ENCODE data around the gene RIMBP3C. TPM values are rescaled to one million over a fixed set of nuclear protein-coding genes. Genes with fewer than 3 reads are reported as not detected.
"Not testable (repeated sequence)": the region's sequence is repeated elsewhere in the genome, so short reads cannot be mapped to it uniquely, and the experiment has no call there.

Gene RIMBP3C
- total RNA-seq, 1 donor from 2014 or later, result 0.23 TPM

DNA sequence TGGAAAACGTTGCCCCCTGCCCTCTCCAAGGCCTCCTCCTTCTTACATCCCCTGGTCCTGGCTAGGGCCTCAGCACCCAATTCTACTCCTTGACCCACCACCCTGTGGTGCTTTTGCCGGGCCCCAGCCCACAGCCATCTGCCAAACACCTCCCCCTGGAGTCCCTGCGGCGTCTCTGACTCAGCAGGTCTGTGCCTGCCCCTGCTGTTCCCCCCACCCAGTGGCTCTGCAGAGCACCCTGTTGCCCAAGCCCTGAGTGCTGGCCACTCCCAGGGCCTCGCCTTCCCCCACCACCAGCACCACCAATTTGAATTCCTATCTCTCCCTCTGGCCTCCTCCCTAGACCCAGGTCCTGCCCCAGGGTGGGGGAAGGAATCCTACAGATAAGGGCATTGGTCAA lies 19.7 kb downstream of the RIMBP3C start:
- H3K9me3 ChIP-seq (ENCODE audit: insufficient read depth, low read depth, low read length); FAIRE-seq; H3K9me3 Mint-ChIP-seq (ENCODE audit: unreplicated experiment); H3K4me1 Mint-ChIP-seq (ENCODE audit: low read depth, unreplicated experiment); H3K4me3 Mint-ChIP-seq (ENCODE audit: unreplicated experiment); DNase-seq (ENCODE audit: low read depth); H3K79me2 ChIP-seq (ENCODE audit: insufficient read depth, low read length); H3K27ac ChIP-seq (ENCODE audit: low read depth, low read length); H3K9ac ChIP-seq (ENCODE audit: low read length); H3K36me3 Mint-ChIP-seq (ENCODE audit: low read depth, unreplicated experiment); H3K4me1 ChIP-seq (ENCODE audit: insufficient read depth, low read length); H3K4me2 ChIP-seq (ENCODE audit: low read length); H3K27me3 Mint-ChIP-seq (ENCODE audit: low read depth, unreplicated experiment); H2AFZ ChIP-seq (ENCODE audit: low read depth, low read length); H3K36me3 ChIP-seq (ENCODE audit: insufficient read depth, low read length); H3K27me3 ChIP-seq (ENCODE audit: insufficient read depth, low read length); H4K20me1 ChIP-seq (ENCODE audit: insufficient read depth, low read length); H3K27ac Mint-ChIP-seq (ENCODE audit: unreplicated experiment); H3K4me3 ChIP-seq (ENCODE audit: insufficient read depth, low read depth, low read length): not testable (repeated sequence)

DNA sequence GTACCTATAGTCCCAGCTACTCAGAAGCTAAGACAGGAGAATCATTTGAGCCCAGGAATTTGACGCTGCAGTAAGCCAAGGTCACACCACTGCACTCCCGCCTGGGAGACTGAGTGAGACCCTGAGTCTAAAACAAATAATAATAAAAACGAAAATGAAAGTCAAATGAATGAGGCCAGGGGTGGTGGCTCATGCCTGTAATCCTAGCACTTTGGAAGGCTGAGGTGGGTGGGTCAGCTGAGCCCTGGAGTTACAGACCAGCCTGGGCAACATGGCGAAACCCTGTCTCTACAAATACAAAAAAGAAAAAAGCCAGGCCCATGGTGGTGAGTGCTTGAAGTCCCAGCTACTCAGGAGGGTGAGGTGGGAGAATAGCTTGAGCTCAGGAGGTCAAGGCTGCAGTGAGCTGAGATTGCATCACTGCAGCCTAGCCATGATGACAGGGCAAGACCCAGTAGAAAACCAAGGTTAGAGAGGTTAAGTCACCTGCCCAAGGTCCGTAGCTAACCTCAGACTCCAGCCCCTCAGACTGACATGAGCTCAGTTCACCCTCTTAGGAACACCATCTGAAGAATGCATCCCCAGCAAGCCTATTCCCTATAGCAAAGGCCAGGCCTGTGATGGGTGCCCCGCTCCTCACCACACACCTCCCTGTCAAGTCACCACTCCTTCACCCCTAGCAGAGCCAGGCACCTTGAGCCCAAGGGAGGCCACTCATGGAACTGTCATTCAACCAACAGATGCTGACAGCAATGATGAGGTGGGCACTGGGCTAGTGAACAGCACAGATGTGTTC lies 24.4 kb downstream of the RIMBP3C start:
- not testable (repeated sequence) for H3K27me3 ChIP-seq (ENCODE audit: insufficient read depth, low read length); H4K20me1 ChIP-seq (ENCODE audit: insufficient read depth, low read length); H3K4me1 ChIP-seq (ENCODE audit: insufficient read depth, low read length); H3K9me3 ChIP-seq (ENCODE audit: insufficient read depth, low read depth, low read length); FAIRE-seq; H3K4me3 ChIP-seq (ENCODE audit: insufficient read depth, low read depth, low read length); H3K4me3 Mint-ChIP-seq (ENCODE audit: unreplicated experiment); H3K27ac ChIP-seq (ENCODE audit: low read depth, low read length); H2AFZ ChIP-seq (ENCODE audit: low read depth, low read length); DNase-seq (ENCODE audit: low read depth); H3K36me3 Mint-ChIP-seq (ENCODE audit: low read depth, unreplicated experiment); H3K9ac ChIP-seq (ENCODE audit: low read length); H3K36me3 ChIP-seq (ENCODE audit: insufficient read depth, low read length); H3K4me1 Mint-ChIP-seq (ENCODE audit: low read depth, unreplicated experiment); H3K27ac Mint-ChIP-seq (ENCODE audit: unreplicated experiment); H3K4me2 ChIP-seq (ENCODE audit: low read length); H3K9me3 Mint-ChIP-seq (ENCODE audit: unreplicated experiment); H3K79me2 ChIP-seq (ENCODE audit: insufficient read depth, low read length); H3K27me3 Mint-ChIP-seq (ENCODE audit: low read depth, unreplicated experiment)

DNA sequence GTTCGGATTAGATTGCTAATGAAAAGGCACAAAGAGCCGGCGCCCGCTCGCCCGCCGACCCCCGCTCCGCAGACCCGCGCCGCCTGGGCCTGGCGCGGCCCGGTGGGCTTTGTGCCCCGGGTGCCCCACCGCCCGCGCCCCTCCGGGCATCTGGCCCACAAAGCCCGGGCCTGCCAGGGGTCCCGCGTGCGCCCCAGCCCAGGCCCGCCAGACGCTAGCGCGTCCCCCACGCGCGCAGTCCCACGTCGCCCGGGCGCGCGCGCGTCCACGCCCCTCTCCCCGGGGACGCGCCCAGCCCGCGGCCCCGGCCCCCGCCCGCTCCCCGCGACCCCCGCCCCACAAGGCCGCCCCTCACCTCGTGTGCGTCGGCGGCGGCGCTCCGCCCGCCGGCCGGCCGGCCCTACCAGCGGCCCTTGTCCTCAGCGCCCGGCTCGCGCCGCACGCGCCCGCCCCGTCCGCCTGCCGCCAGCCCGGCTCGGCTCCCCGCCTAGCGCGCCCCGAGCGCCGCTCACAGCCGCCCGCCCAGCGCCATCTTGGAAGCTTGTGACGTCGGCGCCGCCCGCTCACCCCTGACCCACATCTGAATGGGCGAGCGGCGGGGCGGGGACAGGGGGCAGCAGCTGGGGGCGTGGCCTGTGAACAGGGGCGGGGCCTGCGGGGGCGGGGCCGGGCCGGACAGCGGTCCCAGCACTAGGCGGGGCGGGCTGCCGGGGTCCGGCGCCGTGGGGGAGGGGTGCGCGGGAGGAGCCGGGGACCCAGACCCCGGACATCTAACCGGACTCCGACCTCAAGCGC lies 34.1 kb downstream of the RIMBP3C start:
- H3K36me3 ChIP-seq (ENCODE audit: insufficient read depth, low read length); H3K79me2 ChIP-seq (ENCODE audit: insufficient read depth, low read length); H3K4me1 ChIP-seq (ENCODE audit: insufficient read depth, low read length); H2AFZ ChIP-seq (ENCODE audit: low read depth, low read length); H3K4me2 ChIP-seq (ENCODE audit: low read length); H3K9ac ChIP-seq (ENCODE audit: low read length); H3K27me3 ChIP-seq (ENCODE audit: insufficient read depth, low read length); H3K4me3 Mint-ChIP-seq (ENCODE audit: unreplicated experiment); FAIRE-seq; H3K9me3 ChIP-seq (ENCODE audit: insufficient read depth, low read depth, low read length); H3K4me3 ChIP-seq (ENCODE audit: insufficient read depth, low read depth, low read length); H3K27ac ChIP-seq (ENCODE audit: low read depth, low read length); H3K4me1 Mint-ChIP-seq (ENCODE audit: low read depth, unreplicated experiment); H3K36me3 Mint-ChIP-seq (ENCODE audit: low read depth, unreplicated experiment); H3K9me3 Mint-ChIP-seq (ENCODE audit: unreplicated experiment); H4K20me1 ChIP-seq (ENCODE audit: insufficient read depth, low read length); DNase-seq (ENCODE audit: low read depth); H3K27ac Mint-ChIP-seq (ENCODE audit: unreplicated experiment); H3K27me3 Mint-ChIP-seq (ENCODE audit: low read depth, unreplicated experiment): not testable (repeated sequence)

DNA sequence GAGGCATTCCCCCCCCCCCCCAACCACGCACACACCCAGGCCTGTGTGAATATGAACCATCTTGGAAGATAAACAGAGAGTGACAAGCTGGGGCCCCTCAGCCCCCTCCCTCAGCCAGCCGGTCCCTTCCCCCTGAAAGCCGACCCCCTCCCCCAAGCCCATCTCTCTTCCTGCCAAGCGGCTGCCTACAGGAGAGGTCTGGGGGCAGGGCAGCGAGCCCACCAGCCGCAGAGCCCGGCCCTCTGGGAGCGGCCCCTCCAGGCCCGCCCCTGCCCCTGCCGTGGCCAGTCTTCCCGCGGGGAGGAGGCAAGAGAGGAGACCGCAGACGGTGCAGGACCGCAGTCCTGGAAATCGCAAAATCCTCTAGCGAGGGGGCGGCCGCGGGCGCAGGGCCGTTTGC lies 34.7 kb downstream of the RIMBP3C start:
- not testable (repeated sequence) for H3K4me3 Mint-ChIP-seq (ENCODE audit: unreplicated experiment); H3K9ac ChIP-seq (ENCODE audit: low read length); H3K79me2 ChIP-seq (ENCODE audit: insufficient read depth, low read length); H3K4me3 ChIP-seq (ENCODE audit: insufficient read depth, low read depth, low read length); H3K36me3 ChIP-seq (ENCODE audit: insufficient read depth, low read length); H3K27me3 Mint-ChIP-seq (ENCODE audit: low read depth, unreplicated experiment); H2AFZ ChIP-seq (ENCODE audit: low read depth, low read length); H3K9me3 Mint-ChIP-seq (ENCODE audit: unreplicated experiment); H3K36me3 Mint-ChIP-seq (ENCODE audit: low read depth, unreplicated experiment); H3K27ac Mint-ChIP-seq (ENCODE audit: unreplicated experiment); H3K4me1 ChIP-seq (ENCODE audit: insufficient read depth, low read length); H3K27ac ChIP-seq (ENCODE audit: low read depth, low read length); H3K9me3 ChIP-seq (ENCODE audit: insufficient read depth, low read depth, low read length); H3K4me2 ChIP-seq (ENCODE audit: low read length); H4K20me1 ChIP-seq (ENCODE audit: insufficient read depth, low read length); H3K4me1 Mint-ChIP-seq (ENCODE audit: low read depth, unreplicated experiment); FAIRE-seq; DNase-seq (ENCODE audit: low read depth); H3K27me3 ChIP-seq (ENCODE audit: insufficient read depth, low read length)

DNA sequence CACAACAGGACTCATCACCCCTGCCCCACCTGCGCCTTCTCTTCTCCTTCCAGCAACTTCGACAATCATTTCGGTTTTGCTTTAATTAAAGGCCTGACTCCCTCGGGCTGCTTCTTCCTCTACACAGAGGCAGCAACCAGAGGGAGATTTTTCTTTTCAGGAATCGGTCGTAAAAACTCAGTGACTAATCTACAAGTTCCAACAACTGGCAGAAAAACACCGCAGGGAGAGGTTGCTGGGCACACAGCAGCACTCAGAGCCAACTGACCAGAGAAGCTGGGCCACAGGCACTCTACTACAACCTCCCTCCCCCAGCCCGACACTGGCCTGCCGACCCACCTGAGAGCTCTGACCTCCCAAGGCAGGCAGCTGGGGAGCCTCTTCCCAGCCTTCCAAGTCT lies 36.0 kb downstream of the RIMBP3C start:
- H4K20me1 ChIP-seq (ENCODE audit: insufficient read depth, low read length); H3K9me3 ChIP-seq (ENCODE audit: insufficient read depth, low read depth, low read length); H3K4me1 ChIP-seq (ENCODE audit: insufficient read depth, low read length); H3K79me2 ChIP-seq (ENCODE audit: insufficient read depth, low read length); H3K27ac ChIP-seq (ENCODE audit: low read depth, low read length); H3K27me3 Mint-ChIP-seq (ENCODE audit: low read depth, unreplicated experiment); H3K9ac ChIP-seq (ENCODE audit: low read length); H2AFZ ChIP-seq (ENCODE audit: low read depth, low read length); H3K36me3 ChIP-seq (ENCODE audit: insufficient read depth, low read length); FAIRE-seq; H3K4me3 Mint-ChIP-seq (ENCODE audit: unreplicated experiment); H3K9me3 Mint-ChIP-seq (ENCODE audit: unreplicated experiment); H3K27ac Mint-ChIP-seq (ENCODE audit: unreplicated experiment); H3K4me3 ChIP-seq (ENCODE audit: insufficient read depth, low read depth, low read length); H3K4me2 ChIP-seq (ENCODE audit: low read length); H3K27me3 ChIP-seq (ENCODE audit: insufficient read depth, low read length); H3K36me3 Mint-ChIP-seq (ENCODE audit: low read depth, unreplicated experiment); H3K4me1 Mint-ChIP-seq (ENCODE audit: low read depth, unreplicated experiment); DNase-seq (ENCODE audit: low read depth): not testable (repeated sequence)

DNA sequence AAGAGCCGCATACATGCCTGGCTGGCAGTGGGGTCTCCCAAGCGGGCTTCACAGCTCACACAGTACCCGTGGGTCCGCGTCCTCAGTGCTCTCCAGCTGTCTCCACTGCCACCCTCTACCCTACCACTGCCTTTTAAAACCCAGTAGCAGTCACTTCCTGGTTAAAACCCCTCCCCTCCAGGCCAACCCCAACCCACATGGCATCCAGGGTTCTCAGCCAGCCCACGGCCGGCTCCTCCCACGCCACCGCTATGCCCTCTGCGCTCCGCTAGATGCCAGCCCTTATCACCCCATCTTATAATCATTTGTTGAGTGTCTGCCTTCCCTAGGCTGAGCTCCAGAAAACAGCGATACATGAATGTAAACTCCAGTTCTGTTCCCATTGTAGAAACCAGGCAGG lies 37.1 kb downstream of the RIMBP3C start:
- not testable (repeated sequence) for H3K4me1 ChIP-seq (ENCODE audit: insufficient read depth, low read length); H3K4me2 ChIP-seq (ENCODE audit: low read length); H3K27ac Mint-ChIP-seq (ENCODE audit: unreplicated experiment); H3K9me3 Mint-ChIP-seq (ENCODE audit: unreplicated experiment); H3K79me2 ChIP-seq (ENCODE audit: insufficient read depth, low read length); FAIRE-seq; H3K36me3 ChIP-seq (ENCODE audit: insufficient read depth, low read length); H4K20me1 ChIP-seq (ENCODE audit: insufficient read depth, low read length); H3K9ac ChIP-seq (ENCODE audit: low read length); H2AFZ ChIP-seq (ENCODE audit: low read depth, low read length); H3K4me3 ChIP-seq (ENCODE audit: insufficient read depth, low read depth, low read length); H3K4me1 Mint-ChIP-seq (ENCODE audit: low read depth, unreplicated experiment); DNase-seq (ENCODE audit: low read depth); H3K27me3 Mint-ChIP-seq (ENCODE audit: low read depth, unreplicated experiment); H3K4me3 Mint-ChIP-seq (ENCODE audit: unreplicated experiment); H3K36me3 Mint-ChIP-seq (ENCODE audit: low read depth, unreplicated experiment); H3K27me3 ChIP-seq (ENCODE audit: insufficient read depth, low read length); H3K27ac ChIP-seq (ENCODE audit: low read depth, low read length); H3K9me3 ChIP-seq (ENCODE audit: insufficient read depth, low read depth, low read length)

Data from astrocyte (in vitro differentiated cells and primary cell).